ENCODE results near the gene APH1B. TPM values are rescaled to one million over a fixed set of nuclear protein-coding genes. Genes with fewer than 3 reads are reported as not detected.

APH1B gene
- total and polyA plus RNA-seq, 9 of the 15 experiments (the other 6 are each of a cell fraction or from before 2014, with no cell fraction given) = 5.1 to 9.7 (median 7.0) TPM

DNA sequence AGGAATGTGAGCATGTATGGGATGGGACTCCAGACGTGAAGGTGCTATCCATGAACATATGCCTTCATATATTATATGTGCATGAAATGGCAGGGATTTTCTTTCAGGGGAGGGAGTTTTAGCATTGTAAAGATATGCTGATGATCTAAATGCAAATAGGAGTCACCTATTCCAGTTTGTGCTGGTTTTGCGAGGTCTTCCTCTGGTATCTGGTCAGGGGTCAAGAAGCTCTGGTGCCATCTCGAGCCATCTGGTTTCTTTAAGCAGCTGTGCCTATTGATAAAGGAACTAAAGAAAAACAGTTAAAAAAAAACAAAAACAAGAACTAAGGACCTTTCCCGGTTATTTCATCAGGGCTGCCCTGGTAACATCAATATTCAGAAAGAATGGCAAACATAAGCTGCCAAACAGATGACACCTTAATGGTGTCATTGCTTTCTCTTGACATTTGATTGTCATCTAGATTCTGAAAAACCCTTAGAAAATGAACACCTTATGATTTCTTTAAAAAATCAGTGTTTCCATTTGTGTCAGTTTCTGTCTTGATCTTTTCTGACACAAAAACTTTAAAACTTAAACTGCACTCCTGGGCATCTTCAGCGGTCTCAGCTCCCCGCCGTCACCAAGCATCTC lies 22.7 kb downstream of the APH1B start (continued):
- TF ChIP-seq, protein P1, sequence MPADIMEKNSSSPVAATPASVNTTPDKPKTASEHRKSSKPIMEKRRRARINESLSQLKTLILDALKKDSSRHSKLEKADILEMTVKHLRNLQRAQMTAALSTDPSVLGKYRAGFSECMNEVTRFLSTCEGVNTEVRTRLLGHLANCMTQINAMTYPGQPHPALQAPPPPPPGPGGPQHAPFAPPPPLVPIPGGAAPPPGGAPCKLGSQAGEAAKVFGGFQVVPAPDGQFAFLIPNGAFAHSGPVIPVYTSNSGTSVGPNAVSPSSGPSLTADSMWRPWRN (IDR thresholded peaks at IDR 0.05; ENCODE audit: low read depth) = no peak
- TF ChIP-seq ZNF507 (tag; conservative IDR thresholded peaks at IDR 0.05) (no peak), POLR2B (IDR thresholded peaks at IDR 0.05; ENCODE audit: low read depth, partially characterized antibody) (no peak), SMARCE1 (IDR thresholded peaks at IDR 0.05) (0 out of 2 replicates have a peak, but pooled peaks have one; percentile 24), PHF8 (IDR thresholded peaks at IDR 0.05; ENCODE audit: borderline replicate concordance, low read length) (no peak), ZNF780A (CRISPR knock-in tag; IDR thresholded peaks at IDR 0.05) (no peak), SMARCA4 (IDR thresholded peaks at IDR 0.05) (peak; percentile 66; the same call in 1 of the 2 replicates), HDAC8 (tag; IDR thresholded peaks at IDR 0.05) (no peak), HMG20A (CRISPR knock-in tag; conservative IDR thresholded peaks at IDR 0.05) (no peak), RHOXF2B (CRISPR knock-in tag; conservative IDR thresholded peaks at IDR 0.05) (no peak), ARHGAP35 (IDR thresholded peaks at IDR 0.05; ENCODE audit: partially characterized antibody) (no peak), TAF9B (IDR thresholded peaks at IDR 0.05; ENCODE audit: partially characterized antibody) (no peak), JUNB (CRISPR knock-in tag; conservative IDR thresholded peaks at IDR 0.05) (no peak), TAF15 (IDR thresholded peaks at IDR 0.05; ENCODE audit: low read depth, low read length) (no peak), RFX1 (IDR thresholded peaks at IDR 0.05) (no peak)
- TF ChIP-seq, protein P2, sequence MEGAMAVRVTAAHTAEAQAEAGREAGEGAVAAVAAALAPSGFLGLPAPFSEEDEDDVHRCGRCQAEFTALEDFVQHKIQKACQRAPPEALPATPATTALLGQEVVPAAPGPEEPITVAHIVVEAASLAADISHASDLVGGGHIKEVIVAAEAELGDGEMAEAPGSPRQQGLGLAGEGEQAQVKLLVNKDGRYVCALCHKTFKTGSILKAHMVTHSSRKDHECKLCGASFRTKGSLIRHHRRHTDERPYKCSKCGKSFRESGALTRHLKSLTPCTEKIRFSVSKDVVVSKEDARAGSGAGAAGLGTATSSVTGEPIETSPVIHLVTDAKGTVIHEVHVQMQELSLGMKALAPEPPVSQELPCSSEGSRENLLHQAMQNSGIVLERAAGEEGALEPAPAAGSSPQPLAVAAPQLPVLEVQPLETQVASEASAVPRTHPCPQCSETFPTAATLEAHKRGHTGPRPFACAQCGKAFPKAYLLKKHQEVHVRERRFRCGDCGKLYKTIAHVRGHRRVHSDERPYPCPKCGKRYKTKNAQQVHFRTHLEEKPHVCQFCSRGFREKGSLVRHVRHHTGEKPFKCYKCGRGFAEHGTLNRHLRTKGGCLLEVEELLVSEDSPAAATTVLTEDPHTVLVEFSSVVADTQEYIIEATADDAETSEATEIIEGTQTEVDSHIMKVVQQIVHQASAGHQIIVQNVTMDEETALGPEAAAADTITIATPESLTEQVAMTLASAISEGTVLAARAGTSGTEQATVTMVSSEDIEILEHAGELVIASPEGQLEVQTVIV (CRISPR knock-in tag; IDR thresholded peaks at IDR 0.05; ENCODE audit: borderline replicate concordance) = no peak
- TF ChIP-seq, protein P3, sequence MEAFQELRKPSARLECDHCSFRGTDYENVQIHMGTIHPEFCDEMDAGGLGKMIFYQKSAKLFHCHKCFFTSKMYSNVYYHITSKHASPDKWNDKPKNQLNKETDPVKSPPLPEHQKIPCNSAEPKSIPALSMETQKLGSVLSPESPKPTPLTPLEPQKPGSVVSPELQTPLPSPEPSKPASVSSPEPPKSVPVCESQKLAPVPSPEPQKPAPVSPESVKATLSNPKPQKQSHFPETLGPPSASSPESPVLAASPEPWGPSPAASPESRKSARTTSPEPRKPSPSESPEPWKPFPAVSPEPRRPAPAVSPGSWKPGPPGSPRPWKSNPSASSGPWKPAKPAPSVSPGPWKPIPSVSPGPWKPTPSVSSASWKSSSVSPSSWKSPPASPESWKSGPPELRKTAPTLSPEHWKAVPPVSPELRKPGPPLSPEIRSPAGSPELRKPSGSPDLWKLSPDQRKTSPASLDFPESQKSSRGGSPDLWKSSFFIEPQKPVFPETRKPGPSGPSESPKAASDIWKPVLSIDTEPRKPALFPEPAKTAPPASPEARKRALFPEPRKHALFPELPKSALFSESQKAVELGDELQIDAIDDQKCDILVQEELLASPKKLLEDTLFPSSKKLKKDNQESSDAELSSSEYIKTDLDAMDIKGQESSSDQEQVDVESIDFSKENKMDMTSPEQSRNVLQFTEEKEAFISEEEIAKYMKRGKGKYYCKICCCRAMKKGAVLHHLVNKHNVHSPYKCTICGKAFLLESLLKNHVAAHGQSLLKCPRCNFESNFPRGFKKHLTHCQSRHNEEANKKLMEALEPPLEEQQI (IDR thresholded peaks at IDR 0.05) = no peak
- TF ChIP-seq, protein P4, sequence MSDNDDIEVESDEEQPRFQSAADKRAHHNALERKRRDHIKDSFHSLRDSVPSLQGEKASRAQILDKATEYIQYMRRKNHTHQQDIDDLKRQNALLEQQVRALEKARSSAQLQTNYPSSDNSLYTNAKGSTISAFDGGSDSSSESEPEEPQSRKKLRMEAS (CRISPR knock-in tag; IDR thresholded peaks at IDR 0.05) = no peak
- TF ChIP-seq, protein P5, sequence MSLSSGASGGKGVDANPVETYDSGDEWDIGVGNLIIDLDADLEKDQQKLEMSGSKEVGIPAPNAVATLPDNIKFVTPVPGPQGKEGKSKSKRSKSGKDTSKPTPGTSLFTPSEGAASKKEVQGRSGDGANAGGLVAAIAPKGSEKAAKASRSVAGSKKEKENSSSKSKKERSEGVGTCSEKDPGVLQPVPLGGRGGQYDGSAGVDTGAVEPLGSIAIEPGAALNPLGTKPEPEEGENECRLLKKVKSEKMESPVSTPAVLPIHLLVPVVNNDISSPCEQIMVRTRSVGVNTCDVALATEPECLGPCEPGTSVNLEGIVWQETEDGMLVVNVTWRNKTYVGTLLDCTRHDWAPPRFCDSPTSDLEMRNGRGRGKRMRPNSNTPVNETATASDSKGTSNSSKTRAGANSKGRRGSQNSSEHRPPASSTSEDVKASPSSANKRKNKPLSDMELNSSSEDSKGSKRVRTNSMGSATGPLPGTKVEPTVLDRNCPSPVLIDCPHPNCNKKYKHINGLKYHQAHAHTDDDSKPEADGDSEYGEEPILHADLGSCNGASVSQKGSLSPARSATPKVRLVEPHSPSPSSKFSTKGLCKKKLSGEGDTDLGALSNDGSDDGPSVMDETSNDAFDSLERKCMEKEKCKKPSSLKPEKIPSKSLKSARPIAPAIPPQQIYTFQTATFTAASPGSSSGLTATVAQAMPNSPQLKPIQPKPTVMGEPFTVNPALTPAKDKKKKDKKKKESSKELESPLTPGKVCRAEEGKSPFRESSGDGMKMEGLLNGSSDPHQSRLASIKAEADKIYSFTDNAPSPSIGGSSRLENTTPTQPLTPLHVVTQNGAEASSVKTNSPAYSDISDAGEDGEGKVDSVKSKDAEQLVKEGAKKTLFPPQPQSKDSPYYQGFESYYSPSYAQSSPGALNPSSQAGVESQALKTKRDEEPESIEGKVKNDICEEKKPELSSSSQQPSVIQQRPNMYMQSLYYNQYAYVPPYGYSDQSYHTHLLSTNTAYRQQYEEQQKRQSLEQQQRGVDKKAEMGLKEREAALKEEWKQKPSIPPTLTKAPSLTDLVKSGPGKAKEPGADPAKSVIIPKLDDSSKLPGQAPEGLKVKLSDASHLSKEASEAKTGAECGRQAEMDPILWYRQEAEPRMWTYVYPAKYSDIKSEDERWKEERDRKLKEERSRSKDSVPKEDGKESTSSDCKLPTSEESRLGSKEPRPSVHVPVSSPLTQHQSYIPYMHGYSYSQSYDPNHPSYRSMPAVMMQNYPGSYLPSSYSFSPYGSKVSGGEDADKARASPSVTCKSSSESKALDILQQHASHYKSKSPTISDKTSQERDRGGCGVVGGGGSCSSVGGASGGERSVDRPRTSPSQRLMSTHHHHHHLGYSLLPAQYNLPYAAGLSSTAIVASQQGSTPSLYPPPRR (CRISPR knock-in tag; IDR thresholded peaks at IDR 0.05; ENCODE audit: borderline replicate concordance) = no peak
